Umbilical cord (tissue), 2 donors: ENCODE results near the gene FBXW5. TPM values are rescaled to one million over a fixed set of nuclear protein-coding genes. Genes with fewer than 3 reads are reported as not detected.

Experiments used
- DNase-seq: peaks from one replicate; pipeline ENCODE4 v3.0.0-alpha.2; 2015; ENCODE audit warnings: low spot score
- total RNA-seq: library from RNA; depleted of rRNA; stranded (reverse); fragments of >200 nt; gene quantifications from one replicate; pipeline ENCODE4 v1.2.3, GENCODE V29; 2014; ENCODE audit warnings: low replicate concordance; ENCODE audit not compliant: insufficient read depth

The FBXW5 gene
- total RNA-seq, 1 donor from 2014 or later = 75.8 TPM

- DNase-seq = no peak
Observed at GRCh38 chr9:136962163-136962562, 17.6 kb upstream of the FBXW5 start.

- DNase-seq = no peak
Observed at GRCh38 chr9:136961279-136962065, 16.9 kb upstream of the FBXW5 start.

GRCh38 chr9:136960938-136961275 is 16.4 kb upstream of the FBXW5 start:
- no peak for DNase-seq

GRCh38 chr9:136960212-136960937 is 15.8 kb upstream of the FBXW5 start:
- no peak for DNase-seq

GRCh38 chr9:136958898-136959850 is 14.6 kb upstream of the FBXW5 start:
- no peak for DNase-seq

GRCh38 chr9:136958473-136958872 is 13.9 kb upstream of the FBXW5 start:
- no peak for DNase-seq

- no peak for DNase-seq
Observed at GRCh38 chr9:136957901-136958300, 13.4 kb upstream of the FBXW5 start.

GRCh38 chr9:136957461-136957860 is 12.9 kb upstream of the FBXW5 start:
- no peak for DNase-seq

GRCh38 chr9:136956604-136957003 is 12.1 kb upstream of the FBXW5 start:
- no peak for DNase-seq

GRCh38 chr9:136955943-136956335 is 11.4 kb upstream of the FBXW5 start:
- no peak for DNase-seq

- DNase-seq = no peak
Observed at GRCh38 chr9:136955202-136955942, 10.8 kb upstream of the FBXW5 start.

- no peak for DNase-seq
Observed at GRCh38 chr9:136954270-136955083, 9.9 kb upstream of the FBXW5 start.

- no peak for DNase-seq
Observed at GRCh38 chr9:136953771-136954269, 9.3 kb upstream of the FBXW5 start.

GRCh38 chr9:136952876-136953770 is 8.6 kb upstream of the FBXW5 start:
- DNase-seq = no peak

- no peak for DNase-seq
Observed at GRCh38 chr9:136952321-136952850, 7.8 kb upstream of the FBXW5 start.

GRCh38 chr9:136951541-136952320 is 7.2 kb upstream of the FBXW5 start, which contains the start of gene LCN12:
Gene LCN12, plus strand, starts transcription at chr9:136952273. Its CDS starts 55 bp downstream, at chr9:136952328.
- DNase-seq = no peak

GRCh38 chr9:136950656-136951276 is 6.2 kb upstream of the FBXW5 start:
- no peak for DNase-seq
